Stimulated activated CD4-positive, alpha-beta T cell treated with anti-CD3 and anti-CD28 coated beads, TNF-alpha, amount 100 ng/mL, for 1 hour (primary cell): ENCODE results near the gene ASB18.
"Not testable (repeated sequence)": the region's sequence is repeated elsewhere in the genome, so short reads cannot be mapped to it uniquely, and the experiment has no call there.

ENCODE experiments used
- DNase-seq, 3 donors: peaks; one replicate each; pipeline ENCODE4 v3.0.0-alpha.2; 2020; ENCODE audit warnings: low read depth in 3 of 3, low spot score in 1 of 3

Gene ASB18

GRCh38 chr2:236286873-236287545 is 22.8 kb upstream of the ASB18 start:
- DNase-seq, result no peak

- DNase-seq, result no peak
These were observed 20.0 kb upstream of the ASB18 start for GRCh38 chr2:236284208-236284607.

- no peak for DNase-seq
These were observed 18.2 kb upstream of the ASB18 start for GRCh38 chr2:236282406-236282805.

- no peak for DNase-seq
These were observed 17.2 kb upstream of the ASB18 start for GRCh38 chr2:236281423-236281822.

GRCh38 chr2:236273126-236273525 is 8.9 kb upstream of the ASB18 start:
- DNase-seq, result no peak

GRCh38 chr2:236271851-236272250 is 7.6 kb upstream of the ASB18 start:
- no peak for DNase-seq

- DNase-seq, result not testable (repeated sequence)
These were observed 5.7 kb upstream of the ASB18 start for GRCh38 chr2:236269876-236270275.

GRCh38 chr2:236265675-236266074 is 1.5 kb upstream of the ASB18 start:
- no peak for DNase-seq

- no peak for DNase-seq
These were observed 2.0 kb downstream of the ASB18 start for GRCh38 chr2:236262238-236262637.

- no peak for DNase-seq
These were observed 2.8 kb downstream of the ASB18 start for GRCh38 chr2:236261452-236261851.

- DNase-seq, result no peak
These were observed 4.8 kb downstream of the ASB18 start for GRCh38 chr2:236259371-236259770.

GRCh38 chr2:236257575-236257974 is 6.6 kb downstream of the ASB18 start:
- no peak for DNase-seq

- no peak for DNase-seq
These were observed 7.1 kb downstream of the ASB18 start for GRCh38 chr2:236257136-236257535.

GRCh38 chr2:236256366-236256985 is 7.7 kb downstream of the ASB18 start:
- no peak for DNase-seq

- DNase-seq, result no peak
These were observed 9.5 kb downstream of the ASB18 start for GRCh38 chr2:236254674-236255073.

- no peak for DNase-seq
These were observed 10.2 kb downstream of the ASB18 start for GRCh38 chr2:236254001-236254400.

- DNase-seq, result no peak
These were observed 11.6 kb downstream of the ASB18 start for GRCh38 chr2:236252602-236253001.

- DNase-seq, result no peak
These were observed 13.2 kb downstream of the ASB18 start for GRCh38 chr2:236250909-236251579.

- DNase-seq, result no peak
These were observed 13.9 kb downstream of the ASB18 start for GRCh38 chr2:236250286-236250685.

- DNase-seq, result no peak
These were observed 15.1 kb downstream of the ASB18 start for GRCh38 chr2:236249066-236249465.

GRCh38 chr2:236246711-236247246 is 17.4 kb downstream of the ASB18 start:
- no peak for DNase-seq

- no peak for DNase-seq
These were observed 19.9 kb downstream of the ASB18 start for GRCh38 chr2:236244256-236244655.
